H1 (cell line): ENCODE measurements around the gene HLA-DQA1. TPM values are rescaled to one million over a fixed set of nuclear protein-coding genes. Genes with fewer than 3 reads are reported as not detected.

Source experiments
- CTCF ChIA-PET: fragments of 300-600 bp; sonication (Branson Sonifier 250); formaldehyde crosslinking; loops from one replicate; lab custom pipeline; 2021; ENCODE audit not compliant: partially characterized antibody; lab: Charles Lee
- POLR2A ChIA-PET: fragments of 300-600 bp; sonication (Branson Sonifier 250); formaldehyde crosslinking; loops from one replicate; lab custom pipeline; 2021; ENCODE audit warnings: inconsistent platforms; ENCODE audit not compliant: partially characterized antibody; lab: Charles Lee
- DNase-seq, 2 experiments: peaks; one replicate each; pipeline versions ENCODE4 v3.0.0 to v3.0.0-alpha.2; 2010 to 2022; ENCODE audit warnings: low spot score in 2 of 2, low read depth in 1 of 2, mixed read lengths in 1 of 2
- FAIRE-seq: peaks from 2 replicates; lab custom pipeline; 2011; peaks lifted over from hg19 to GRCh38; lab: Jason Lieb, UNC
- H2AFZ ChIP-seq: 2 replicates; pipeline ENCODE4 v1.8.1; 2012; ENCODE audit warnings: low read length, inconsistent platforms
- H2AK5ac ChIP-seq: 2 replicates; pipeline ENCODE4 v1.6.1; 2013; ENCODE audit warnings: low read depth, low read length
- H2BK120ac ChIP-seq: replicated peaks from 2 replicates; pipeline ENCODE3; 2013; ENCODE audit warnings: low read depth, low read length, inconsistent platforms
- H2BK12ac ChIP-seq: 2 replicates; pipeline ENCODE4 v1.6.1; 2013; ENCODE audit warnings: low read depth, low read length
- H2BK15ac ChIP-seq: 2 replicates; pipeline ENCODE4 v1.6.1; 2013; ENCODE audit warnings: low read length
- H2BK20ac ChIP-seq: 2 replicates; pipeline ENCODE4 v1.6.1; 2013; ENCODE audit warnings: low read length
- H2BK5ac ChIP-seq: 2 replicates; pipeline ENCODE4 v1.6.1; 2013; ENCODE audit warnings: low read depth, low read length
- H3K14ac ChIP-seq: 2 replicates; pipeline ENCODE4 v1.6.1; 2013; ENCODE audit warnings: inconsistent platforms; ENCODE audit not compliant: insufficient read length
- H3K18ac ChIP-seq: 2 replicates; pipeline ENCODE4 v1.6.1; 2013; ENCODE audit warnings: low read length; ENCODE audit errors: extremely low read depth
- H3K23ac ChIP-seq: 2 replicates; pipeline ENCODE4 v1.6.1; 2013; ENCODE audit warnings: inconsistent platforms; ENCODE audit not compliant: insufficient read length
- H3K23me2 ChIP-seq: 2 replicates; pipeline ENCODE4 v1.6.1; 2013; ENCODE audit warnings: low read depth, low read length
- H3K27ac ChIP-seq: 2 replicates; pipeline ENCODE4 v1.6.1; 2011; ENCODE audit warnings: low read depth, low read length, inconsistent platforms
- H3K27me3 ChIP-seq, 4 experiments: replicated peaks in 1 of 4; 1 replicate in 1 of 4; 2 replicates in 3 of 4; pipeline versions ENCODE4 v1.6.1 to v1.8.1; 2011 to 2013; ENCODE audit warnings: low read length in 3 of 4, mild to moderate bottlenecking in 3 of 4, inconsistent platforms in 2 of 4, mixed read lengths in 2 of 4, moderate library complexity in 1 of 4; ENCODE audit not compliant: control insufficient read depth in 3 of 4, insufficient read depth in 3 of 4; ENCODE audit errors: extremely low read depth in 1 of 4
- H3K36me3 ChIP-seq, 4 experiments: 2 replicates each; pipeline versions ENCODE4 v1.6.1 to v1.8.1; 2011 to 2013; ENCODE audit warnings: mild to moderate bottlenecking in 4 of 4, low read length in 3 of 4, moderate library complexity in 2 of 4, control low read depth in 1 of 4, inconsistent platforms in 1 of 4; ENCODE audit not compliant: insufficient read depth in 4 of 4, control insufficient read depth in 2 of 4
- H3K4ac ChIP-seq: replicated peaks from 2 replicates; pipeline ENCODE3; 2013; ENCODE audit warnings: low read length, low read depth, mixed read lengths, inconsistent platforms; ENCODE audit not compliant: insufficient read length
- H3K4me1 ChIP-seq, 4 experiments: replicated peaks in 1 of 4; 1 replicate in 1 of 4; 2 replicates in 3 of 4; pipeline versions ENCODE4 v1.6.1 to v1.8.1; 2011 to 2013; ENCODE audit warnings: low read length in 3 of 4, inconsistent platforms in 2 of 4, mixed read lengths in 1 of 4; ENCODE audit not compliant: insufficient read depth in 4 of 4, control insufficient read depth in 3 of 4
- H3K4me2 ChIP-seq, 2 experiments: 2 replicates each; pipeline versions ENCODE4 v1.6.1 to v1.8.1; 2011 to 2013; ENCODE audit warnings: low read depth in 2 of 2, low read length in 2 of 2, control low read depth in 1 of 2, inconsistent platforms in 1 of 2, mild to moderate bottlenecking in 1 of 2; ENCODE audit not compliant: insufficient read depth in 1 of 2
- H3K4me3 ChIP-seq, 4 experiments: fragments of 200-600, 300-600 bp in 1 of 4; sonication (generic), shearing (Covaris generic), sonication (Bioruptor Twin) in 1 of 4; 2 replicates each; pipeline versions ENCODE4 v1.5.1 to v1.8.1; 2011 to 2016; ENCODE audit warnings: low read length in 4 of 4, low read depth in 3 of 4, control low read depth in 2 of 4, inconsistent platforms in 2 of 4, mild to moderate bottlenecking in 2 of 4, mixed read lengths in 1 of 4, moderate library complexity in 1 of 4; ENCODE audit not compliant: insufficient read depth in 2 of 4; ENCODE audit errors: extremely low read depth in 1 of 4
- H3K56ac ChIP-seq: replicated peaks from 2 replicates; pipeline ENCODE3; 2013; ENCODE audit warnings: low read depth, mild to moderate bottlenecking, mixed read lengths, low read length, inconsistent platforms; ENCODE audit not compliant: insufficient read length
- H3K79me1 ChIP-seq: 2 replicates; pipeline ENCODE4 v1.6.1; 2013; ENCODE audit warnings: low read depth, low read length, control low read depth
- H3K79me2 ChIP-seq, 2 experiments: 2 replicates each; pipeline versions ENCODE4 v1.6.1 to v1.8.1; 2012 to 2013; ENCODE audit warnings: low read length in 2 of 2, mild to moderate bottlenecking in 2 of 2, inconsistent platforms in 1 of 2; ENCODE audit not compliant: insufficient read depth in 2 of 2, control insufficient read depth in 1 of 2
- H3K9ac ChIP-seq, 4 experiments: replicated peaks in 1 of 4; 1 replicate in 1 of 4; 2 replicates in 3 of 4; pipeline versions ENCODE4 v1.6.1 to v1.8.1; 2011 to 2013; ENCODE audit warnings: low read depth in 3 of 4, low read length in 3 of 4, control low read depth in 2 of 4, mild to moderate bottlenecking in 2 of 4, moderate library complexity in 2 of 4, inconsistent platforms in 1 of 4; ENCODE audit errors: extremely low read depth in 1 of 4
- H3K9me3 ChIP-seq, 2 experiments: 2 replicates each; pipeline versions ENCODE4 v1.6.1 to v1.8.1; 2012 to 2013; ENCODE audit warnings: mild to moderate bottlenecking in 2 of 2, moderate library complexity in 2 of 2, control low read depth in 1 of 2, inconsistent platforms in 1 of 2, low read depth in 1 of 2, low read length in 1 of 2, mixed read lengths in 1 of 2; ENCODE audit not compliant: insufficient read depth in 2 of 2
- H4K20me1 ChIP-seq, 2 experiments: replicated peaks in 1 of 2; 2 replicates each; pipeline versions ENCODE3 to v1.8.1; 2011 to 2013; ENCODE audit warnings: inconsistent platforms in 2 of 2, low read length in 2 of 2, mild to moderate bottlenecking in 1 of 2; ENCODE audit not compliant: insufficient read depth in 2 of 2, control insufficient read depth in 1 of 2
- H4K5ac ChIP-seq: 2 replicates; pipeline ENCODE4 v1.6.1; 2013; ENCODE audit warnings: low read length, low read depth, mixed read lengths, inconsistent platforms; ENCODE audit not compliant: insufficient read length
- H4K8ac ChIP-seq: 2 replicates; pipeline ENCODE4 v1.8.0; 2013; ENCODE audit warnings: mild to moderate bottlenecking, moderate library complexity, low read length, inconsistent platforms; ENCODE audit not compliant: insufficient read depth; ENCODE audit errors: extremely low read depth
- H4K91ac ChIP-seq: replicated peaks from 2 replicates; pipeline ENCODE3; 2013; ENCODE audit warnings: low read length, mixed read lengths, inconsistent platforms; ENCODE audit not compliant: insufficient read length
- CEBPB ChIP-seq: IDR thresholded peaks from 2 replicates; pipeline ENCODE4 v1.6.1; 2012; ENCODE audit warnings: low read depth, low read length
- CHD2 ChIP-seq: IDR thresholded peaks from 2 replicates; pipeline ENCODE4 v1.6.1; 2012; ENCODE audit warnings: low read length, improper control_type of control experiment
- EGR1 ChIP-seq: IDR thresholded peaks from 2 replicates; pipeline ENCODE4 v1.6.1; 2011; ENCODE audit warnings: low read depth, low read length, borderline replicate concordance
- JUND ChIP-seq: IDR thresholded peaks from 2 replicates; pipeline ENCODE4 v1.6.1; 2011; ENCODE audit warnings: mild to moderate bottlenecking, improper control_type of control experiment, low read length
- KDM4A ChIP-seq: IDR thresholded peaks from one replicate; pipeline ENCODE4 v1.7.1; 2012; ENCODE audit warnings: low read depth, mild to moderate bottlenecking, moderate library complexity, low read length, inconsistent platforms; ENCODE audit not compliant: severe bottlenecking
- MAX ChIP-seq: IDR thresholded peaks from 2 replicates; pipeline ENCODE4 v1.6.1; 2012; ENCODE audit warnings: inconsistent platforms
- NRF1 ChIP-seq: IDR thresholded peaks from 2 replicates; pipeline ENCODE4 v1.6.1; 2011; ENCODE audit warnings: mild to moderate bottlenecking, low read depth, low read length, improper control_type of control experiment
- POU5F1 ChIP-seq: IDR thresholded peaks from 2 replicates; pipeline ENCODE4 v1.6.1; 2011; ENCODE audit warnings: low read depth, mild to moderate bottlenecking, low read length, moderate library complexity
- RXRA ChIP-seq: IDR thresholded peaks from 2 replicates; pipeline ENCODE4 v1.6.1; 2011; ENCODE audit warnings: low read depth, mild to moderate bottlenecking, low read length, moderate library complexity; ENCODE audit not compliant: insufficient read depth
- SIN3A ChIP-seq, 2 experiments: IDR thresholded peaks in 1 of 2; conservative IDR thresholded peaks in 1 of 2; 2 replicates each; pipeline ENCODE4 v1.6.1; 2011 to 2012; ENCODE audit warnings: low read length in 2 of 2, improper control_type of control experiment in 1 of 2, low read depth in 1 of 2, mild to moderate bottlenecking in 1 of 2
- SP2 ChIP-seq: IDR thresholded peaks from 2 replicates; pipeline ENCODE4 v1.6.1; 2012; ENCODE audit warnings: mild to moderate bottlenecking, low read length, inconsistent platforms
- SRF ChIP-seq: IDR thresholded peaks from 2 replicates; pipeline ENCODE4 v1.6.1; 2011; ENCODE audit warnings: mild to moderate bottlenecking, low read depth, low read length, moderate library complexity
- SUZ12 ChIP-seq: fragments of 200-600 bp; sonication (generic); IDR thresholded peaks from 2 replicates; pipeline ENCODE4 v1.6.1; 2012; ENCODE audit warnings: mild to moderate bottlenecking, inconsistent platforms, low read length, moderate library complexity, mixed read lengths
- TCF12 ChIP-seq: IDR thresholded peaks from 2 replicates; pipeline ENCODE4 v1.6.1; 2011; ENCODE audit warnings: low read depth, mild to moderate bottlenecking, low read length
- WGBS, 2 experiments: shearing (Covaris generic) in 1 of 2; methylation state at CpG; one replicate each; pipeline versions ENCODE4 v1.1.6 to v1.1.7; 2013 to 2015; ENCODE audit warnings: low lambda C conversion rate in 2 of 2, mixed read lengths in 2 of 2, inconsistent platforms in 1 of 2, low coverage in 1 of 2, missing lambda C conversion rate in 1 of 2; ENCODE audit not compliant: insufficient replicate concordance in 2 of 2, insufficient coverage in 1 of 2, insufficient read length in 1 of 2; ENCODE audit errors: extremely low coverage in 1 of 2, missing lambda C conversion rate in 1 of 2; 5-methylcytosine and 5-hydroxymethylcytosine counted together
- polyA plus RNA-seq, 7 experiments: library from polyadenylated mRNA; depleted of rRNA in 3 of 7; stranded (reverse) in 5 of 7; unstranded in 2 of 7; fragments of >200 nt in 5 of 7; fragments of 200-250 nt in 2 of 7; gene quantifications; 1 replicate in 5 of 7; 2 replicates in 1 of 7; 4 replicates in 1 of 7; pipeline versions ENCODE4 v1.2.1 to v1.2.3, GENCODE V29; 2011 to 2013; ENCODE audit warnings: missing spikeins in 2 of 7, mixed read lengths in 2 of 7
- total RNA-seq: library from RNA; stranded (reverse); fragmentation: NEBNext Ultra II Directional; extraction: Animal tissue kit (Norgen Biotek cat#: 25700); gene quantifications from 2 replicates; pipeline ENCODE4 v1.2.1, GENCODE V29; 2021
- TF ChIP-seq, protein P1 (sequence below): IDR thresholded peaks from 2 replicates; pipeline ENCODE4 v1.6.1; 2012; ENCODE audit warnings: inconsistent platforms

The HLA-DQA1 gene
- total and polyA plus RNA-seq, 2 of the 8 experiments (the other 6 are each of a cell fraction or from before 2014, with no cell fraction given): 0.12 TPM; not detected in 1

DNA sequence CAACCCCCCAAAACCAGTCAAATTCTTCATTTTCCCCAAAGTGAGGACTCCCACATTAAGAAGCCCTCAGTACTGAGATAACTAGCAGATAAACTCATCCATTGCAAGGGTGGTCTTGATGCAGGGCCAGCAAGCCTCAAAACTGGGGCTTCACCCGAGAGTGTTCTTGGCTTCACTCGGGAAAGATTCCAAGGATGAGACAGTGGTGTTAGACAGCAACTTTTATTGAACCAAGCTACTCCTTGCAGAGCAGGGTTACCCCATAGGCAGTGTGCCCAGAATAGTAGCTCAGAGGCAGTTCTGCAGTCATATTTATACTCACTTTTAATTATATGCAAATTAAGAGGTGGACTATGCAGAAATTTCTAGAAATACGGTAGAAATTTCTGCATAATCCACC is 15.8 kb upstream of the HLA-DQA1 start:
- Histone ChIP-seq H3K27ac (no peak overlapping the region), H3K23ac (no peak overlapping the region), H2BK20ac (no peak overlapping the region), H3K36me3 (no peaks in the 10 kb centered on the region), H2AK5ac (no peak overlapping the region), H3K9ac (no peak overlapping the region), H3K4me3 (no peak overlapping the region), H2AFZ (no peak overlapping the region), H3K4me1 (no peaks in the 10 kb centered on the region), H4K5ac (no peak overlapping the region), H4K8ac (no peak overlapping the region), H3K23me2 (no peaks in the 10 kb centered on the region), H2BK15ac (no peak overlapping the region), H2BK120ac (no peak overlapping the region), H4K20me1 (no peaks in the 10 kb centered on the region), H4K91ac (no peak overlapping the region), H2BK5ac (no peak overlapping the region), H3K18ac (no peak overlapping the region), H3K79me2 (no peaks in the 10 kb centered on the region), H2BK12ac (no peak overlapping the region), H3K56ac (no peak overlapping the region), H3K14ac (no peak overlapping the region), H3K4ac (no peak overlapping the region), H3K27me3 (no peaks in the 10 kb centered on the region), H3K9me3 (no peaks in the 10 kb centered on the region), H3K4me2 (no peak overlapping the region), H3K79me1 (no peaks in the 10 kb centered on the region)
- CTCF ChIA-PET: interaction anchor here (0.9 to 2.4 kb wide), 4 partner anchors 12 to 207 kb away, joined by 3 to 6 read pairs (median 5); no protein-coding TSS in a partner anchor
- DNase-seq (no peak), FAIRE-seq (no peak)
- no peak for TF ChIP-seq EGR1
- no peak for TF ChIP-seq POU5F1
- no peak for TF ChIP-seq SUZ12
- no peak for TF ChIP-seq NRF1
- TF ChIP-seq MAX: no peak
- TF ChIP-seq, protein P1, sequence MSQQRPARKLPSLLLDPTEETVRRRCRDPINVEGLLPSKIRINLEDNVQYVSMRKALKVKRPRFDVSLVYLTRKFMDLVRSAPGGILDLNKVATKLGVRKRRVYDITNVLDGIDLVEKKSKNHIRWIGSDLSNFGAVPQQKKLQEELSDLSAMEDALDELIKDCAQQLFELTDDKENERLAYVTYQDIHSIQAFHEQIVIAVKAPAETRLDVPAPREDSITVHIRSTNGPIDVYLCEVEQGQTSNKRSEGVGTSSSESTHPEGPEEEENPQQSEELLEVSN: no peak
- TF ChIP-seq KDM4A: no peak
- TF ChIP-seq SIN3A (conservative IDR thresholded peaks at IDR 0.05 in 1 of 2, IDR thresholded peaks at IDR 0.05 in 1 of 2; ENCODE audit: low read depth in 1 of 2, low read length in 2 of 2): no peak
- TF ChIP-seq SRF: no peak
- TF ChIP-seq JUND: no peak
- TF ChIP-seq RXRA: no peak
- TF ChIP-seq CHD2: no peak
- TF ChIP-seq TCF12: no peak
- TF ChIP-seq SP2: no peak
- no peak for TF ChIP-seq CEBPB
- POLR2A ChIA-PET: no interaction called here
- WGBS, 2 experiments: 64% methylated on average over 3 of the region's 3 CpGs; no CpG with 5 or more reads in 1 of the 2 experiments
